ENCODE data around the gene MYO5C. TPM values are rescaled to one million over a fixed set of nuclear protein-coding genes. Genes with fewer than 3 reads are reported as not detected.

The MYO5C gene
- total and polyA plus RNA-seq, 2 of the 8 experiments (the other 6 are each of a cell fraction or from before 2014, with no cell fraction given): 8.2 to 26.7 TPM

- 84% methylated on average over 3 of the region's 3 CpGs; no CpG with 5 or more reads in 1 of the 2 experiments for WGBS, 2 experiments (ENCODE audit: extremely low coverage in 1 of 2, insufficient coverage in 1 of 2, insufficient read length in 1 of 2, insufficient replicate concordance in 2 of 2, low coverage in 1 of 2, low lambda C conversion rate in 2 of 2, missing lambda C conversion rate in 1 of 2)
- H3K4me1 ChIP-seq (replicated peaks in 1 of 4; ENCODE audit: control insufficient read depth in 3 of 4, insufficient read depth in 4 of 4, low read length in 3 of 4): peaks cover 0 to 14% (median 6%) of the 10 kb centered on the region in 4 experiments; a peak in 5 of 7 replicates
- no peak overlapping the region for H2BK12ac ChIP-seq (ENCODE audit: low read depth, low read length)
- ChIA-PET POLR2A (ENCODE audit: partially characterized antibody) (no interaction called here), CTCF (ENCODE audit: partially characterized antibody) (interaction anchor here (1.0 kb wide), 1 partner anchor 81 kb away, joined by 3 read pairs; no protein-coding TSS in a partner anchor)
- DNase-seq (ENCODE audit: low read depth in 1 of 2, low spot score in 2 of 2) (no peak), FAIRE-seq (no peak)
- no peaks in the 10 kb centered on the region for H3K23me2 ChIP-seq (ENCODE audit: low read depth, low read length)
- no peak overlapping the region for H2BK5ac ChIP-seq (ENCODE audit: low read depth, low read length)
- no peak overlapping the region for H2AFZ ChIP-seq (ENCODE audit: low read length)
- H3K79me2 ChIP-seq (ENCODE audit: control insufficient read depth in 1 of 2, insufficient read depth in 2 of 2, low read length in 2 of 2): no peaks in the 10 kb centered on the region
- H3K23ac ChIP-seq (ENCODE audit: insufficient read length): no peak overlapping the region
- no peak overlapping the region for H3K14ac ChIP-seq (ENCODE audit: insufficient read length)
- no peaks in the 10 kb centered on the region for H3K27me3 ChIP-seq (replicated peaks in 1 of 4; ENCODE audit: control insufficient read depth in 3 of 4, extremely low read depth in 1 of 4, insufficient read depth in 3 of 4, low read length in 3 of 4)
- H3K56ac ChIP-seq (replicated peaks; ENCODE audit: insufficient read length, low read depth, low read length): no peak overlapping the region
- H4K8ac ChIP-seq (ENCODE audit: extremely low read depth, insufficient read depth, low read length): no peak overlapping the region
- TF ChIP-seq, protein P1, sequence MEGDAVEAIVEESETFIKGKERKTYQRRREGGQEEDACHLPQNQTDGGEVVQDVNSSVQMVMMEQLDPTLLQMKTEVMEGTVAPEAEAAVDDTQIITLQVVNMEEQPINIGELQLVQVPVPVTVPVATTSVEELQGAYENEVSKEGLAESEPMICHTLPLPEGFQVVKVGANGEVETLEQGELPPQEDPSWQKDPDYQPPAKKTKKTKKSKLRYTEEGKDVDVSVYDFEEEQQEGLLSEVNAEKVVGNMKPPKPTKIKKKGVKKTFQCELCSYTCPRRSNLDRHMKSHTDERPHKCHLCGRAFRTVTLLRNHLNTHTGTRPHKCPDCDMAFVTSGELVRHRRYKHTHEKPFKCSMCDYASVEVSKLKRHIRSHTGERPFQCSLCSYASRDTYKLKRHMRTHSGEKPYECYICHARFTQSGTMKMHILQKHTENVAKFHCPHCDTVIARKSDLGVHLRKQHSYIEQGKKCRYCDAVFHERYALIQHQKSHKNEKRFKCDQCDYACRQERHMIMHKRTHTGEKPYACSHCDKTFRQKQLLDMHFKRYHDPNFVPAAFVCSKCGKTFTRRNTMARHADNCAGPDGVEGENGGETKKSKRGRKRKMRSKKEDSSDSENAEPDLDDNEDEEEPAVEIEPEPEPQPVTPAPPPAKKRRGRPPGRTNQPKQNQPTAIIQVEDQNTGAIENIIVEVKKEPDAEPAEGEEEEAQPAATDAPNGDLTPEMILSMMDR (IDR thresholded peaks at IDR 0.05; ENCODE audit: control extremely low read depth in 1 of 3, insufficient read depth in 1 of 3, low read depth in 1 of 3, low read length in 3 of 3): no peak
- TF ChIP-seq TCF12 (IDR thresholded peaks at IDR 0.05; ENCODE audit: low read depth, low read length) (no peak), RXRA (IDR thresholded peaks at IDR 0.05; ENCODE audit: insufficient read depth, low read depth, low read length) (no peak), RNF2 (IDR thresholded peaks at IDR 0.05; ENCODE audit: borderline replicate concordance, low read depth, low read length, missing control alignments, poor library complexity, severe bottlenecking) (no peak), POLR2A (IDR thresholded peaks at IDR 0.05; ENCODE audit: control extremely low read depth in 1 of 2, low read depth in 2 of 2, low read length in 2 of 2) (no peak)
- TF ChIP-seq, protein P2, sequence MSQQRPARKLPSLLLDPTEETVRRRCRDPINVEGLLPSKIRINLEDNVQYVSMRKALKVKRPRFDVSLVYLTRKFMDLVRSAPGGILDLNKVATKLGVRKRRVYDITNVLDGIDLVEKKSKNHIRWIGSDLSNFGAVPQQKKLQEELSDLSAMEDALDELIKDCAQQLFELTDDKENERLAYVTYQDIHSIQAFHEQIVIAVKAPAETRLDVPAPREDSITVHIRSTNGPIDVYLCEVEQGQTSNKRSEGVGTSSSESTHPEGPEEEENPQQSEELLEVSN (IDR thresholded peaks at IDR 0.05): no peak
- no peak overlapping the region for H2AK5ac ChIP-seq (ENCODE audit: low read depth, low read length)
- no peak overlapping the region for H2BK15ac ChIP-seq (ENCODE audit: low read length)
- H4K5ac ChIP-seq (ENCODE audit: insufficient read length, low read depth, low read length): no peak overlapping the region
- H3K79me1 ChIP-seq (ENCODE audit: low read depth, low read length): no peaks in the 10 kb centered on the region
- no peak overlapping the region for H3K18ac ChIP-seq (ENCODE audit: extremely low read depth, low read length)
- H3K9ac ChIP-seq (replicated peaks in 1 of 4; ENCODE audit: extremely low read depth in 1 of 4, low read depth in 3 of 4, low read length in 3 of 4): no peak overlapping the region; a peak in 1 of 7 replicates
- H3K27ac ChIP-seq (ENCODE audit: low read depth, low read length): no peak overlapping the region
- no peaks in the 10 kb centered on the region for H3K9me3 ChIP-seq (ENCODE audit: insufficient read depth in 2 of 2, low read depth in 1 of 2, low read length in 1 of 2)
- H2BK20ac ChIP-seq (ENCODE audit: low read length): no peak overlapping the region
- no peak overlapping the region for H2BK120ac ChIP-seq (replicated peaks; ENCODE audit: low read depth, low read length)
- H3K4ac ChIP-seq (replicated peaks; ENCODE audit: insufficient read length, low read depth, low read length): no peak overlapping the region
- no peak overlapping the region for H4K91ac ChIP-seq (replicated peaks; ENCODE audit: insufficient read length, low read length)
- H3K4me3 ChIP-seq (ENCODE audit: extremely low read depth in 1 of 4, insufficient read depth in 2 of 4, low read depth in 3 of 4, low read length in 4 of 4): no peak overlapping the region
- peak overlapping the region in 1 of 2 experiments; percentile 33; a peak in 1 of 4 replicates for H3K4me2 ChIP-seq (ENCODE audit: insufficient read depth in 1 of 2, low read depth in 2 of 2, low read length in 2 of 2)
- H4K20me1 ChIP-seq (replicated peaks in 1 of 2; ENCODE audit: control insufficient read depth in 1 of 2, insufficient read depth in 2 of 2, low read length in 2 of 2): no peaks in the 10 kb centered on the region
- H3K36me3 ChIP-seq (ENCODE audit: control insufficient read depth in 2 of 4, insufficient read depth in 4 of 4, low read length in 3 of 4): no peaks in the 10 kb centered on the region
Measured at GRCh38 chr15:52338058-52338457, 42.5 kb upstream of the MYO5C start.

All from H1 (cell line).